SKM-1 treated with dmso at 0.1 percent for 144 hours (cell line): ENCODE measurements around the gene AGAP1.
"Not testable (repeated sequence)": the region's sequence is repeated elsewhere in the genome, so short reads cannot be mapped to it uniquely, and the experiment has no call there.

Experiments used
- DNase-seq: peaks from one replicate; lab custom pipeline; 2025; ENCODE audit not compliant: unreplicated experiment; lab: John Stamatoyannopoulos, UW

AGAP1 gene

DNA sequence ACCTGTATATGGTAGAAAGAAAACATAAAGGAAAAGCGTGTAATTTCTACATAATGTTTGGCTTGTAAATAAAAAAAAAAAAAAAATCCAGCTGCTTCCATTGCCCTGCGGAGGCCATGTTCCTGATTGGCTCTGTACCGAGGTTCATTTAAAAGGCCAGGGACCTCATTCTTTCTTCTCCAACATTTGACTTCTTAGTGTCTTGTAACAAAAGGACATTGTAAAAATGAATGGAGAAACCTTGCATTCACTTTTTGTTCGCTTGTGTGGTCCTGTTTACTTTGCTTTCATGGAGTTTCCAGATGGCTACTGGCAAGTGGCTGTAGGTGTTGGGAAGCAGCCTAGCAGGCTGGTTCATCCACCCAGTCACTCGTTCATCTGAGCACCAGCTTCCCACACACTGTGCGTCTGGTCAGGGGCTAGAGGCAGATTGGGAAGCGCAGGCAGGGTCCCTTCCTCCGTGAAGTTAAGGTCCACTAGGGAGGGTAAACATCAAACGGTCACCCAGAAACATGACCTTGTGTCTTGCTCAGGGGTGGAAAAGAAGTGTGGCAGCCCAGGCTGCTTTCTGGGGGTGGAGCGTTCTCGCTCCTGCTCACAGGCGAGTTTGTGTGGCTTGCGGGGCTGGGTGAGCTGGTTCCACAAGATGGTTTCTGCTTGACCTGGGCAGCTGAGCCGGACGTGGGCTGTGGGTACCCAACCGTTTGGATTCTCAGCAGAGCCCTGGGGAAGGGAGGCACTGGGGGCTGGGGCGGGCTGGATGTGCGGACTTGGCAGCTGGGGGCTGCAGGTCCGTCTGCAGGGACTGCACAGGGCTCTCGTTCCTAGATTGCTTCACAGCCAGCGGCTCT, 260.7 kb downstream of the AGAP1 start:
- no peak for DNase-seq

DNA sequence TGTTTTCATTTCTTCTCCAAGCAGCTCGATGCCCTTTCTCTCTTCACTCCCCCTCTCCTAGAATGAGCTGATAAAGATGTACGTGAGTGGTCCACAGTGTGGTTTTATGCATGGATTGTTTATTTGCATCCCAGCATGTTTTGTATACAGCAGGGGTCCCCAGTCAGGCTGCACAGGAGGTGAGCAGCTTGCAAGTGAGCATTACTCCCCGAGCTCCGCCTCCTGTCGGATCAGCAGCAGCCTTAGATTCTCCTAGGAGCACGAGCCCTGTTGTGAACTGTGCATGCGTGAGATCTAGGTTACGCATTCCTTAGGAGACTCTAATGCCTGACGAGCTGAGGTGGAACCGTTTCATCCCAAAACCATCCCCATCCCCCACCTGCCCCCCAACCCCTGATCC, 262.6 kb downstream of the AGAP1 start:
- no peak for DNase-seq

DNA sequence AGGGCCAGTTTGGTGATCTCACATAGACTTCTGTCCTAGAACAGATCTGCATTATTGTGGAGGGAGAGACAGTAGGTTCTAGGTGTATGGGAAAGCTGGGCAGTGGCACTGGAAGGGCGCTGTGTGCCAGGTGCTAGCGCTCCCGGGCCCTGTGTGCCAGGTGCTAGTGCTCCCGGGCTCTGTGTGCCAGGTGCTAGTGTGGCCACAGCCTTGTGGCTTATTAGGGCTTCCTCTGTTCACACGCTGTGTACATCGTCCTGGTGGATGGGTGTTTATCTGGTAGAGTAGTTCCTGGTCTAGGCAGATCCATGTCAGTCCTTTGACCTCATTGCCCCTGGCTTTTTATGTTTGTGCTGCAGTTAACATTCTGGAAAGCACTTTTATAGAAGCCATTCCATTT, 263.4 kb downstream of the AGAP1 start:
- no peak for DNase-seq

DNA sequence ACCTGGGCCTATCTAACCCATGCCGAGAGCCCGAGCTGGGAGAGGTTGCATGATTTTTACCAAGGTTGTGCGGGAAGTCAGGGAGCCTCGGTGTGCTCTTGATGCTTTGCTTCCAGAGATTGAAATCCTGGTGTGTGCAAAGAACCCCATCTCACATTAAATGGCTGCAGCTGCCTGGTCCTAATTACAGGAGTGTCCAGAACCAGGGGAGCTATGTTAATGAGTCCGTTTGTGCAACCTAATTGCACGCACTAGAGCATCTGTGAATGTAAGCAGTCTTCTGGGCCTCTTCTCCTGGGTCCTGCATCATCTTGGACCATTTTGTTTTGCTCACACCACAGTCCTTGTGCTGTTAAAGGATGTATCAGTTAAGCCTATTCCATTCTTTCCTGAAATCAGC, 263.8 kb downstream of the AGAP1 start:
- no peak for DNase-seq

DNA sequence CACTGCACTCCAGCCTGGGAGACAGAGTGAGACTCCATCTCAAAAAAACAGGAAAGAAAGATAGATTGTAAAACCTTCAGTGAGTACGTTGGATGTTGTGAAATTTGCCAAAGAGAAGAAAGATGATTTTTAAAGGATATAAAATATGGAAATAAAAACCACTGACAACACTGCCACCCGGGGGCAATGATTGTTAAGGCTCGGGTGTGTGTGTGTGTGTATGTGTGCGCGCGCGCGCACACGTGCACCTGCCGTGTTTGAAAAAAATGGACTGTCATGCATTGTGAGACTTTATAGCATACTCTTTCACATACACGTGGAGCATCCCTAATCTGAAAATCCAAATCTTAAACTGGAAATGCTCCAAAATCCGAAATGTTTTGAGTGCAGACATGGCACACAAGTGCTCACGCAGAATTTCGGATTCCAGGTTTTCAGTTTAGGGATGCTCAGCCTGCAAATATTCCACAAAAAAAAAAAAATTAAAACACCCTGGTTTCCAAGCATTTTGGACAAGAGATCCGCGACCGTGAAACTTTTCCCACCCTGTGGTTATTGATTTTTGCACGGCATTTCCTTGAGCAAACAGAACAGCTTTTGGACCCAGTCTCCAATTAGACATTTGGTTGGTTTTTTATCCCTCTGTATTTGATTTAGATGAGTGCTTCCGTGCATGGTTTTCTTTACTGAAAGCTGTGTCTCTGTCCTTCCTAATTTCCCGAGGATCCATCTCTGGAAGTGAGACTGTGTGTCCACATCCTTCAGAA, 269.2 kb downstream of the AGAP1 start:
- no peak for DNase-seq

DNA sequence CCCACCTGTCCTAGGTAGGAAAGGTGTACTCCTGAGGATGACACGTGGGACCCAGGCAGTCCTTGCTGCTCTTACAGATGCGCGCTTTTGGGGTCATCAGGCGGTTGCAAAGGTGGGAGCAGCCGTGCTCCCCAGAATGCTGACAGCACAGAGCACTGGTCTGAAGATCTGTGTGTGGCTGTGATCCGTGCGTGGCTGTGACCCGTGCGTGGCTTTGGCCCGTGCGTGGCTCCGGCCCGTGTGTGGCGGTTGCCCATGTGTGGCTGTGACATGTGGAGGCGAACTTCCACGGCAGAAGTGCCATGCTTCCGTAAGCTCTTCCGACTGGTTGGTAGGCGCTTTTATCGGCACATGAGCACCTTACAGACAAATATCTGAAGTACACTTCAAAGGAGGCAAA, 270.0 kb downstream of the AGAP1 start:
- no peak for DNase-seq

DNA sequence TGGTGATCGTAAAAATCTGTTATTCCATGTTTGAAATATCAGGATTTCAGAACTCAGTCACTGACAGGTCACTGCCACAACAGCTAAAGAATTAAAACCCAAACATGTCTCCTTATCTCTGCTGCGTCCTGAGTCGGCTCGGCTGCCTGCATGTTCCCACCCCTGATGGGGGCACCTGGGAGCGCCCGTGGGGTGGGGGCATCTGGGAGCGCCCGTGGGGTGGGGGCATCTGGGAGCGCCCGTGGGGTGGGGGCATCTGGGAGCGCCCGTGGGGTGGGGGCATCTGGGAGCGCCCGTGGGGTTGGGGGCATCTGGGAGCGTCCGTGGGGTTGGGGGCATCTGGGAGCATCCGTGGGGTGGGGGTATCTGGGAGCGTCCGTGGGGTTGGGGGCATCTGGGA, 270.6 kb downstream of the AGAP1 start:
- DNase-seq, result not testable (repeated sequence)

DNA sequence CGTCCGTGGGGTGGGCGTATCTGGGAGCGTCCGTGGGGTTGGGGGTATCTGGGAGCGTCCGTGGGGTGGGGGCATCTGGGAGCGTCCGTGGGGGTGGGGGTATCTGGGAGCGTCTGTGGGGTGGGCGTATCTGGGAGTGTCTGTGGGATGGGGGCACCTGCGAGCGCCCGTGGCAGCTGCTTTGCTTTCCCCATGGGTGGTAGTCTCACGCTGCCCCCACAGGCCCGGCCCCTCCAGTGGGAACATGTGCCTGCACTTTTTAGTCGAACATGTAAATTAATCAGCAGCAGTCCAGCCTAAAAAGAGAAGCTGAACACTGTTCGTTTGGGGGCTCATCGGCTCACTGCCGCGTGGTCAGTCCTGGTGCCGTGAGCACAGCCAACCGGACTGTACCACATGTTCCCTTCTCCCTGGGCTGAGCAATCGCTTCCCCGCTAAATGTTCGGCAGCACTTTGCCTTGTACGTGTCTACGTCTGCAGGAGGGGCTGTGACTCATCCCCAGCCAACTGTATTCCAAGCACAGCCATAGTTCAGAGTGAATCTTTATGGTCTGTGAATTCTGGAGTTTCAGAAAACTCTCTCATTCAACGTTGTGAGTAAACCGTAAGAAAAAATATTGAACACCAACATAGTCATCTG, 271.5 kb downstream of the AGAP1 start:
- no peak for DNase-seq

DNA sequence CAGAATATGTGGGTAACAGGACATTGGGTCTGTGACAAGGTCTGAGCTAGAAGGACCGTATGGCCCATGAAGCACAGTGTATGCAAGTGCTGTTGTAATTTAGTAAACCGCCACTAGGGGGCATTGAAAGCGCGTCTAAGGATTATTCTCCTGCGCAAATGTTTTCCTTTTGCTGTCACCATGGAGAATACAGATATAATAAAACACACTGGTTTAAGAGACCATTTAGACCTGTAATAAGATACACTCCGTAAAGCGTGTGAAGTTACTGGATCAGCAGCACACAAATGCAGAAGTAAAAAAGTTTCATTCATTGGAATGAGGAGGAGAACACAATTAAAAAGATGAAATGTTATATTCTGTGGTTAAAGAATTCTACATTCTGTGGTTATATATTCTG, 272.4 kb downstream of the AGAP1 start:
- DNase-seq, result peak; percentile 34

DNA sequence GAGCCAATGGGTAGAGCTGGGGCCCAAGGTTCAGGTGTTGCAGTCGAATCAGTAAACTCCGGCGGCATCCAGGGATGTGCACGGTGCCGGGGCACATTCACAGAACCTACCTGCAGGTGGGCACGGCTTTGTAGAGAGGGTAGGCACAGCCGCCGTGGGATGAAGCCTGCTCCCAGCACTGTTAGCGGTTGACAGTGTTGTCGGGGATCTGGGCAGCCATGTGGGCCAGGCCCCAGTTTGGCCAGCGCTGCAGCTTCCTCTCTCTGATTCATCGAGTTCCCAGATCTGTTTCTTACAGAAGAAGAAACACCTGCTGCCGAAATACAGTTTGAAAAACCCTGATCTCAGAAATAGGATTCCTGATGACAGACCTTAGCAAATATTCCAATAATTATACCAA, 274.8 kb downstream of the AGAP1 start:
- DNase-seq, result no peak

DNA sequence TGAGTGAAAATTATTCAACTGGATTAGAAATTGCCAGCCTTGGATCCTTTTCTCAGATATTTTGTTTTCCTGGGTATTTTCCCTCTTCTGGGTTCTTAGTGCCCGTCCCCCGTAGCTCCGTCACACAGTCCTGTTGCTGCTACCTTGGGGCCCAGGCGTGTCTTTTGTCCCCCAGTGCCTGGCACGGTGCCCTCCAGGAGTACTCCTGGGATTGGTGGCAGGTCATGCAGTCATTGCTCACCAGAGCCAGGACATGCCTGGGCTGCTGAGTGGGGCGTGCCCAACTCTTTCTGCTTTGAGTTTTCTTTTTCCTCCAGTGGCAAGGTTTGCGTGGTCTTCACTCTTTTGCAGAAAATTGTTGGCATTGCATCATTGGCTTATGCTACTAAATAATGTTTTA, 275.2 kb downstream of the AGAP1 start:
- DNase-seq, result no peak

DNA sequence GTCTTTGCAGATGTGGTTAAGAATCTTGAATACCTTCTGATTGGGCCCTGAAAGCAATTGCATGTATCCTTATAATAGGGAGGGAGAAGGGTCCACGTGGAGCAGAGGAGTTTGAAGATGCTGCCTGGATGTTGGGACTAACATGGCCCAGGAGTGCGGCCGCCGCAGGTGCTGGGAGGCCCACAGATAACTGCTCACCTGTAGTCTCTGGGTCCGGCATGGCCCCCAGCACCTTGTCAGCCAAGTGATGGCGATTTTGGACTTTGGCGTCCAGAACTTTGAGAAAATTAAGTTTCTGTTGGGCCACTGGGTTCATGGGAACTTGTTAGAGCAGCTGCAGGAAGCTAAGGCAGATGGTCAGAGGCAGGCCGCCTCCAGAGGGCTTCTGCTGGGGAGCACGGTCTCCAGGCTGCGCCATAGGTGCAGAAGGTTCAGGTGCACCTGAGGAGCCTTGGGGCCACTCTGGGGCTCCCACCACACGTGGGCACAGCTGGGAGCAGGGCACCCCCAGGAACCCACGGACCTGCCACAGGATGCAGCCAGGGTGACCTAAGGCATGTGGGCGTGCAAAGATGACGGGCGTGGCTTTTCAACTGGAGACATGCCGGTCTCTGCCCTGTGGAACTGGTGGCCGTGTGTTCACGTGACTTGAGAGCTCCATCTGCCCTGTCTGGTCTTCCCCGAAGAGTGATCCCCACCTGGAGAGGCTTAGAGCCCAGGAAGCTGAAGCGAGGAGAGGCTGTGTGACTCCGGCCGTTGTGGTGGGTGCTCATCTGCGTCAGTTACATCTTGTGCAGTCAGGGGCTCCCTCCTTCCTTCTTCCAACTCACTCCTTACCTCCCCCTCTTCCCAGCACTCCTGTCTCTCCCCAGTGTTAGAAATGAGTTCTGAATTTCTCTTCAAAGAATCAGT, 277.3 kb downstream of the AGAP1 start:
- DNase-seq, result no peak

DNA sequence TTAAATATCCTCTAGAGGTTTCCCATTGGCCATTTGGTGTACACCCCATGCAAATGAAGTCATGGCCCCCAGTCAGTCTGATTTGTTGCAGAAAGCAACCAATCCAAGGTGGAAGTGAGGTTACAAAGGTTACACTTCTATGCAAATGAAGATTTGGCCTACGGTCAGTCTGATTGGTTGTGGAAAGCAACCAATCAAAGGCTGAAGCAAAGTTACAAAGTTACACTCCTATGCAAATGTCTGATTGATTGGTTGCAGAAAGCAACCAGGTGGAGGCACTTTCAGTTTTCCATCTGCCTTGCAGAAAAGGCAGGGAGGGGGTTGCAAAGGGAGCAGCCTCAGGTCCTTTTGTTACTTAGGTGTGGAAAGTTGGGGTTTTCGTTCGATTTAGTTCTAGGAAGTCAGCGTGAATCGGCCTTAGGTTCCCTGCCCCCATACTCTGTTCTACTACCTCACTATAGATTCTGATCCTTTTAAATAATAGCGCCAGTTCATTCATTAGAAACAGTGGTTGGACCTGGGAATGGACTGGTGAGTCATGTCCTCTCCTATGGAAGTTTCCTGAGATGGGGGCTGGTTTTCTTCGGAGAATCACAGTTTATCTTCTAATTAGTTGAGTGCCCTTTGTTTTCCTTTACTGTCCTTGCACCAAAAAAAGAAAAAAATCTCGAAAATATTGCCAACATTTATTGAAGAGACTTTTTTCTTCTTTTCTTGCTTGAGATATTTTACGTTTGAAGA, 279.5 kb downstream of the AGAP1 start:
- DNase-seq, result no peak

DNA sequence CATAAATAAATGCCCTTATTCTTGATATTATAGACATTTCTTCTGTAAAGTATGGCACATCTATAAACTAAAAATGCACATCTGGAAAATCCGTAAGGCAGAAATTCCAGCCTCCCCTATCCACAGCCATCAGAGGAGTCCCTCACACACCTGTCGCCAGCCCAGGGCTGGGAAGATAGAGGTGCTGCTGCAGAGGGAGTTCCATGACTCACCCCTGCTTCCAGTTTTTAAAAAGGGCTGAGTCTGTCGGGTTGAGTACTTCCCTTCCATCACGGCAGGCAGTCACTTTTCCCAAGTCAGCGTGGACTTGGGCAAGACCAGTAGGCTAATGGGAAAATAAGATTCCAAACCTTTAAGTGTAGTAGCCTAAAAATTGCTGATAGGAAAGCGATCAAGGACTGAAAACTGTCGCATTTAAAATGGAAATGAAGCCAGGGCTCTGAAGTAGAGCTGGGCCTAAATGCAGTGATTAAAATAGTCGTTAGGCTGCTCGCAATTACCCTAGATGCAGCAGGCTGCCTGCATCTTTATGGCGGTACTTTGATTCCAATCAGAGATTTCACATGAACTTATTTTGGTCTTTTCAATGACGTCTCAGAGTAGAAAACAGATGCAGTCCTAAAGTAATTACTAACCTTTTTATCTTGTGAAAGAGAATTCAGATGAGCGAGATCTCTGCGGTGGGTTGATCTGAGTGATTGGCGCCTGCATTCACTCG, 280.5 kb downstream of the AGAP1 start:
- DNase-seq, result no peak

DNA sequence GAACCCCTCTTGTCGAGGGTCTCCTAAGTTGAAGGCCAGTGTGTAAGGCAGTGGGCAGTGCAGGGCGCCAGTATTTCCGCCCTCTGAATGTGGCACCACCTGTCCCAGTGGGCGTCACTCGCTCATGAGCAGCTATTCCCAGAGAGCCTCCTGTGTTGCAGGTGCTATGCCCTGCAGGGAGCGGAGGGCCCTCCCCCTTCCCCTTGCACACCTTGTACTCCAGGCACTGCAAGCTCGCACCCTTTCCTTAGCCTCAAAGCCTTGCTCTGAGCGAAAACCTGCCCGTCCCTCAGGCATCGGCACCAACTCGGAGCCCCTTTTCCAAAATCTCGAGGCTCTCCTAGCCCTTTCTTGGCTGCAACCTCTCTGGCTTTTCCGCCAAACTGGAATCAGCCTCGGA, 282.7 kb downstream of the AGAP1 start:
- DNase-seq, result no peak

DNA sequence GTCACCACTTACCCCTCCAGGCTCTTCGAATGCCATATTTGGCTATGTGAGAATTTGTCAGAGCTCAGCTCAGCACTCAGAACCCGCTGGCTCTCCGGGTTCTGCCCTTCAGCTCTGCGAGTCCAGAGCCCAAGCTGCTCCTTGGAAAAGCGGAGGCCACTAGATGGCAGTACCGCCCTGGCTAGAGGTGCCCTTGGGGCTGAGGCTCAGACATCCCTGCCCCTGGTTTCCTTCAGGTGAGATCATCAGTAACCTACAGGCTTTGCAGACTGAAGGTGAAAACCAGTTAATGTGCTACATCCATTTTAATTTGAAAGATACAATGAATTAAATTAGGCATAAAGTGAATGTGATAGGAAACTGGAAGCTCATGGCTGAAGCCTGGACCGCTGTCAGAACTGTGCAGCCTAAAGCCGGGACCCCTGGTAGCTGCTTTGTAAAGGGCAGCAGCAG, 285.6 kb downstream of the AGAP1 start:
- DNase-seq, result peak; percentile 41

DNA sequence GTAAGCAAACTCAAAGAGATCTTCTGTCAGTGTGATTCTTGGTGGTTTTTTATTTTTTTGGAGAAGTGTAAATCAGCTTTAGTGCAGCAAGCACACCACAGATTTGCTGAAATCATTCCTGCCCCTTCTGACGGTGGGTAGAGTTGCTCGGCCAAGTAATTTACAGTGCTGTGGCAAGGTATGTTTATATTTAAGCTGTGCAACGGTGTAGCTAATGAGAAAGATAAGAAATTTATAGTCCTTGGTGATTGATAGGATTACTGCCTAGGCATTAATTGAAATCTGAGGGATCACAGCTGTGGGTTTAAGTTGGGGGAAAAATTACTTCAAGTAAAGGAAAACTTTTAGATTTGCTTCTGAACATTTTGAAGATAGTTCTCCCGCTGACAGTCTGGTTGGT, 286.6 kb downstream of the AGAP1 start:
- DNase-seq, result no peak

DNA sequence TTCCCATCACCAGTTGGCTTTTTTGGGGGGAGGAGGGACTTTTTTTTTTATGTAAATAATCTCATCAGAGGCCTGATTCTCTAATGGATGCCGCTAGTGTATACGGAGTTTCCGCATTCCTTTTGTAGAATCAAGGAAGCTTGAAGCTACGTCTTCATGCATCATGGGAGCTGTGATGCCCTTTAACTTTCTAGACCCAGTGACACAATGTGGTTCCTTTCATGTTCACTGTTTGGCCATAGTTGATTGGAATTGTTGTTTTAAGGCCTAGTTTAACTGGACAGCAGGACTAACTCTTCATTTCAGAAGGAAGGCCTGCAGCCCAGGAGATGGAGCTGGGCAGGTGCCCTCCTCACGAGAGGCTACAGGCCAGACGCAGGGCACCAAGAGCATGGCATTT, 287.9 kb downstream of the AGAP1 start:
- DNase-seq, result no peak

DNA sequence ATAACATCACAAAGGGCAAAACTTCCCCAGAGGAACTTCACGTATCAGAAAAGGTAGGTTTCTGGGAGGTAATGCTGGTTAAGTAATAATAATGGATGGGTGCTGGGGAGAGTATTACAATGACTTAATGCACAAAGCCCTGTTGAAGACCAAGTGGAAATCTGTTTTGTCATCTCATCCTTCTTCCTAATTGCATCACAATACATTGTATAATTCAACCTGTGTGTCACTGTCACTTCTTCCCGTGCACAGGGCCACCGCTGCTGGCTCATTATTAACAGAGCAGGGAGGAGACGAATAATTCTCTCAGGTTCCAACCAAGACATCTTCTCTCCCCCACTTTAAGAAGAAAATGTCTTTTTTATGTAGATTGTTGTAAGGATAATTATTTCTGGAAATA, 290.9 kb downstream of the AGAP1 start:
- DNase-seq, result no peak

DNA sequence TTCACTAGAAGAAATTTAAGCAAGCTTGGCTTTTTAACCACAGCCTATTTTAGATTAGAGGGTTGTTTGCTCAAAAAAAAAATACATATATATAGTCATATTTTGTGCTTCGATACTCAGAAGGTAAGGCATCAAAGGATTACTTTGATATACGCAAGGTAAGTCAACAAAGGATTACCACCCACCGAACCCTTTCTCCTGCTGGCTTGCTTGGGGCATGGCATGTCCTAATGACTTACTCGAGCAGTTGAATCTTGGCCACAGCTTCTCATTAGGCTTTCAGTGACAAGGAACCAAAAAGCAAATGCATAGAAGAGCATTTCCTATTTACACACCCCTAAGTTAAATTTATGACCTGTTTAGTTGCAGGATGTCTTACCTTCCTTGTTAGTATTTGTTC, 295.7 kb downstream of the AGAP1 start:
- DNase-seq, result no peak
